ENCODE measurements around the gene FGD1.

Gene FGD1

DNA sequence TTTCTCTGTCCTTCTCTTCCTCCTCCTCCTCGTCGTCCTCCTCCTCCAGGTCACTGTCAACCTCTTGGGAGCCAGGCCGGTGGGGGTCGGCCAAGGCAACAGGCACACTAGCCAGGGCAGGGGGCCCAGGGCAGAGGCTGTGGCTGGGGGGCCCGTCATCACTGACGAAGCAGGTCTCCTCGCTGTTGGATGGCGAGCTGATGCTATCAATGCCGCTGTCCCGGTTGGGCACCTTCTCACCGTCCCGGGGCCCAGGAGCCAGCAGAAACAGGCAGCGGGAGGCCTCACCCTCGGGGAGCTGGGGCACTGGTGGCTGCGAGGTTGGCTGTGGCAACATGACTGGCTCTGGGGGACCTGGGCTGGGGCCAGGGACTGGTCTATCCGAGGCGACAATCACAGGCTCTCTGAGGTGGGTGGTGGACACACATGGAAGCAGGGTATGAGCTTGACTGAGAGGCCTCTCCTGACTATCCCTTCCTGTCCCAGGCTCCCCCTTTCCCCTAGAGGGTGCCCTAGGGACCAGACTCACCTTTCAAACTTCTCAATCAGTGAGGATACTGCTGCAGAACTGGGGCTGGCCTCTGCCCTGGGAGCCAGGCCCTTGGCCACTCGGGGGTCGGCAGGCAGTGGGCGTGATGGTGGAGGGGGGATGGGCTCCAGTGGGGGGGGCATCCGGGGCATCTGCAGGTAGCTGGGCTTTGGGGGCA lies 25.8 kb downstream of the FGD1 start:
- DNase-seq, result no peak

GRCh38 chrX:54452920-54453319 lies 43.1 kb downstream of the FGD1 start:
- no peak for DNase-seq

GRCh38 chrX:54449929-54450328 lies 46.1 kb downstream of the FGD1 start:
- DNase-seq, result no peak

DNA sequence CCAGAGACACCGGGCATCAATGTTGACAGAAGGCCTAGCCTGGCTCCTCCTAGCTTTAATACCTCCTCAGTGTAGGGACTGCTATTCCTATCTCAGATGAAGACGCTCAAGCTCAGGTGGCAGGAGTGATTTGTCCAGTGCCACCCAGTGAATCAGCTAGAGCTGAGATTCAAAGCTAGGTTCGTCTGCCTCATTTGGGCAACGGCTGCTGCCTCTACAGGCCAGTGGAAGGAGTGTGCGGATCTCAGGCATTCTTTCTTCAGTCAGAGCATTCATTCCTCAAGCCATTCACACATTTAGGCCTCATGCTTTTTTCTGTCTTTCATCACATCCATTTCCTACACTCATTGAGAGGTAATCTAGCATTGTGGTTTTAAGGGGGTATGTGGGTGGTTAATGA lies 48.6 kb downstream of the FGD1 start:
- DNase-seq, result no peak

DNA sequence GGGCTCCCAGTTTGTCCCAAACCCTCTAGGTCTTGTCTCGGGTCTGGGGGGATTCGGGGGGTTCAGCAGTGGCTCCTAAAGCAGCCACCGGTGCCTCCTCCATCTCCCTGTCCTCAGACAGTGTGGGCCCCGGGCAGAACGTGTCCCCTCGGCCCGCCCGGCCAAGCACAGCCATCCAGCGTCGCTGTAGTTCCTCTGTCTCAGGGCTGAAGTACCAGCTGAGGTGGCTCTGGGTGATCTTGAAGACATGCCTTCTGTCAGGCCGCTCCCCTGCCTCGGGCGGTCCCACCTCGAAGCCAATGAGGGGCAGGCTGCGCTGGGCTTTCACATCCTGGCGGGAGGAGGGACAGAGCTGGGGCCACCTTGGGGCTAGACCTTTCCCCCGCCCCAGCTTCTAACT lies 50.0 kb downstream of the FGD1 start:
- DNase-seq, result no peak

- no peak for DNase-seq
Measured at GRCh38 chrX:54444752-54445151, 51.3 kb downstream of the FGD1 start.

- DNase-seq, result no peak
Measured at GRCh38 chrX:54442790-54443189, 53.2 kb downstream of the FGD1 start.

- peak; percentile 79 for DNase-seq
Measured at GRCh38 chrX:54439960-54440871, 55.8 kb downstream of the FGD1 start, which contains the start of gene TSR2. Gene TSR2 (plus strand): TSS chrX:54440404. CDS start chrX:54440422, 18 bp downstream.

DNA sequence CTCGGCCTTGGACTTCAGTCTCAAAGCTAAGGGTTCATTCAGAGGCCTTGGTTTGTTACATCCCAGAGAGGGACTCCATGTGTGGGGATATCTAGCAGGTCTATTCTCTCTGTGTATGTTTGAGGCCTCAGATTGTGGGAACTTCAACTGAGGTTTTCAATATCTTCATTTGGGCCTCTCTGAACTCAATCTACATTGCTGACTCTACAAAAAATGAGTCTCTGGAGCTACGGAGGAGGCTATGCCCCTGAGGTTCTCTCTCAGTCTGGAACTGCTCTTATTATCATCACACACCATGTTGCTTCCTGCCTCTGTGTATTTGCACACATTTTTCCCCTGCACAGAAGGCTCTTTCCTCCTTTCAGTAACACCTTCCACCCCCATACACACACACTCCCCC lies 60.9 kb downstream of the FGD1 start:
- DNase-seq, result no peak

DNA sequence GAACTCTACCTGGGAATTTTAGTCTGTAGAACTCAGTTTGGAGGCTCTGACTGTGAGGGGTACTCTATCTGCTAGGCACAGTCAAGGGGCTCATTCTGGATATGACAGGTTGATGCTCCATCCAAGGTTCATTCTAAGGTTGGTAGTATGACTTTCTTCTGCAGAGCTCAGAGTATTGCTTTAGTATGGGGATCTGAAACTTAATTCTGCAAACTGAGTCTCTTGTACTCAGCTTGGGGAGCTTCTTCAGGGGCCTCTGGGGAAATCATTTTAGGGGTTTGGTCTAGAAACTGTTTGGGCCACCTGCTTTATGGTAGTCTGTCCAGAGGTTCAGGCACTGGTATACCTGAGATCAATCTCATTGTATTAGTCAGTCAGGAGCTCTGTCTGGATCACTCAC lies 65.5 kb downstream of the FGD1 start:
- DNase-seq, result no peak

- no peak for DNase-seq
Measured at GRCh38 chrX:54427837-54428424, 68.1 kb downstream of the FGD1 start.

DNA sequence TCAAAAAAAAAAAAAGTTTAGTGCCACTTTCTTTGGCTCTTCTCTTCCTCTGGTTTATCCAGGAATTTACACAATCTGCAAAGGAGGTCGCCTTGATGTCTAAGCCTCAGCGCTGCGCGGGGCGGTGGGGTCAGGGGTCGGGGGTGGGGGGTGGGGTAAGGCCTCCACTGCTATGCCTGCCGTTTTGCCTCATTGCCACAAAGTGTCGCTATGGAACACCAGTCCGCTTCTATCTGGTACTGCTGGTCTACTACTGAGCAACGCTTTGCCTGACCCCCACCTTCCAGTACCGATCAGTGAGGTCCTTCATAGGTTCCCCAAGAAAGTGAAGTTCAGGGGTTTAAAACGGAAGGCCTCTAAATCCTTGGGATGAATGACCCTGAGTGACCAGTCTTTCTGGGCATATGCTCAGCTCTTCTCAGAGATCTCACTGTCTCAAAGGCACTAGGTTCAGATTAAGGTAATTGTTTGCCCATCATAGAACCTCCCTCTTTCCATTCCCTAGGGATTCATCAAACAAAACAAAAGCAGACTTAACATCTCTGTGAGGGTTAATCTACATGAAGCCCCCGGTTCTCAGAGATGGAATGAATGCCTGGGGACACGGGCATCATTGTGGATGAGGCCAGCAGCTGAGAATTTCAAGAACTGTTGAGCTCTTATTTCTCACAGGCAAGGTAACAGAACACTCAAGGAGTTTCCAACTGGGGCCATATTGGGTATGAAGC lies 72.7 kb downstream of the FGD1 start:
- DNase-seq, result no peak

- DNase-seq, result no peak
Measured at GRCh38 chrX:54422168-54422567, 73.9 kb downstream of the FGD1 start.

DNA sequence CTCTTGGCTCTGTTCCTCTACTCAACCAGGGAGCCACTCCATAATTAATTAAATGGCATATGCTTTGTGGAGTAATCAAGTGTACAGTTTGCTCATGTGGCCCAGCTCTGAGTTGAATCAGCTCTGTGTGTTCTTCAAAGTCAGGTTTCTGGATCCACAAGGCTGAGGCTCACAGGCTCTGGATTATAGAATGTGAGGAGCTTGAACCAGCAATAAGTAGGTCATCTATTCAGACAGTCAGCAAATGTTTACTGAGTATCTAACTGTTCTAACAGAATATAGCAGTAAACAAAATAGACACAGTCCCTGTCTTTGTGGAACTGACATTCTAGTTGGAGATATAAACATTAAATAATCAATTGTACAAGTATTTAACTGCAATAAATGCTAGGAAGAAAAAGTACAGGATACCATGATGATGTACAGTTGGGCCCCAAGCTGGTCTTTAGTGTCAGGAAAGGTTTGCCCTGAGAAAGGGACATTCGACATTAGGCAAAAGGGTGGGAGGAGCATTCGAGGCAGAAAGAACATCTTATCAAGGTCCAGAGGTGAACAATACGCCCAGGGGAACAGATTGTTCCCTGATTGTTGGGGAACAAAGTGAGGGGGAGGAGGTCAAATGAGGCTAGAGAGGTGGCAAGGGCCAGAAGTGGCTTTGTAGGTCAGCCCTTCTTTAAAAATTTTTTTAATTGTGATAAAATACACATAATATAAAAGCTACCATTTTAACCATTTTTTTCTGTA lies 76.3 kb downstream of the FGD1 start:
- DNase-seq, result no peak

GRCh38 chrX:54416965-54417364 lies 79.1 kb downstream of the FGD1 start:
- no peak for DNase-seq

- no peak for DNase-seq
Measured at GRCh38 chrX:54415534-54416350, 80.3 kb downstream of the FGD1 start.

GRCh38 chrX:54413753-54414152 lies 82.3 kb downstream of the FGD1 start:
- DNase-seq, result no peak

GRCh38 chrX:54411732-54412131 lies 84.3 kb downstream of the FGD1 start:
- no peak for DNase-seq

- DNase-seq, result no peak
Measured at GRCh38 chrX:54407266-54407665, 88.8 kb downstream of the FGD1 start.

- DNase-seq, result no peak
Measured at GRCh38 chrX:54397113-54397512, 98.9 kb downstream of the FGD1 start.

Measured in stimulated activated CD4-positive, alpha-beta T cell treated with anti-CD3 and anti-CD28 coated beads, Interleukin-4, amount 100 ng/mL, for 24 hours (primary cell).